ENCODE data around the gene KCNK2.

DNA sequence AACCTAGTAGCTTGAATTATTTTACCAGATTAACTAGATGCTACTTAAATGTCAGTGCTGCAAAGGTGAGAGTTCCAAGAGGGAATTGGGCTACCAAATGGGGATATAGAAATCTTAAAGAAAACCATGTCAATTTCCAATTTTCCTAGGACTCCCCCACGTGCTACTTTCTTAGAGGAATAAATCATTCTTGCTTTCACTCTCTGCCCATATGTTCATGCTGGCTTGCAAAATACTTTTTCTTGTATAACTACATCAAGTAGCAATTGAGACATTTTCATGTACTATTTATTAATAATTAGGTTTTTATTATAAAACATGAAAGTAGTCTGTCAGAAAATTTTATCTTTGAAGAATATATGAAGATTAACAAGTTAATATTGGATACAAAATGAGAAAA, 11.8 kb downstream of the KCNK2 start:
- TF ChIP-seq, protein P1, sequence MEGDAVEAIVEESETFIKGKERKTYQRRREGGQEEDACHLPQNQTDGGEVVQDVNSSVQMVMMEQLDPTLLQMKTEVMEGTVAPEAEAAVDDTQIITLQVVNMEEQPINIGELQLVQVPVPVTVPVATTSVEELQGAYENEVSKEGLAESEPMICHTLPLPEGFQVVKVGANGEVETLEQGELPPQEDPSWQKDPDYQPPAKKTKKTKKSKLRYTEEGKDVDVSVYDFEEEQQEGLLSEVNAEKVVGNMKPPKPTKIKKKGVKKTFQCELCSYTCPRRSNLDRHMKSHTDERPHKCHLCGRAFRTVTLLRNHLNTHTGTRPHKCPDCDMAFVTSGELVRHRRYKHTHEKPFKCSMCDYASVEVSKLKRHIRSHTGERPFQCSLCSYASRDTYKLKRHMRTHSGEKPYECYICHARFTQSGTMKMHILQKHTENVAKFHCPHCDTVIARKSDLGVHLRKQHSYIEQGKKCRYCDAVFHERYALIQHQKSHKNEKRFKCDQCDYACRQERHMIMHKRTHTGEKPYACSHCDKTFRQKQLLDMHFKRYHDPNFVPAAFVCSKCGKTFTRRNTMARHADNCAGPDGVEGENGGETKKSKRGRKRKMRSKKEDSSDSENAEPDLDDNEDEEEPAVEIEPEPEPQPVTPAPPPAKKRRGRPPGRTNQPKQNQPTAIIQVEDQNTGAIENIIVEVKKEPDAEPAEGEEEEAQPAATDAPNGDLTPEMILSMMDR (conservative IDR thresholded peaks at IDR 0.05; ENCODE audit: low read length), result no peak
- no peak for TF ChIP-seq EZH2phosphoT487 (IDR thresholded peaks at IDR 0.05; ENCODE audit: borderline replicate concordance)
